Dedifferentiated amniotic fluid mesenchymal stem cell (primary cell): ENCODE results near the gene TSSK6.

Source experiments
- DNase-seq: peaks from one replicate; pipeline ENCODE4 v3.0.0-alpha.2; 2016; ENCODE audit errors: extremely low spot score

Gene TSSK6

DNA sequence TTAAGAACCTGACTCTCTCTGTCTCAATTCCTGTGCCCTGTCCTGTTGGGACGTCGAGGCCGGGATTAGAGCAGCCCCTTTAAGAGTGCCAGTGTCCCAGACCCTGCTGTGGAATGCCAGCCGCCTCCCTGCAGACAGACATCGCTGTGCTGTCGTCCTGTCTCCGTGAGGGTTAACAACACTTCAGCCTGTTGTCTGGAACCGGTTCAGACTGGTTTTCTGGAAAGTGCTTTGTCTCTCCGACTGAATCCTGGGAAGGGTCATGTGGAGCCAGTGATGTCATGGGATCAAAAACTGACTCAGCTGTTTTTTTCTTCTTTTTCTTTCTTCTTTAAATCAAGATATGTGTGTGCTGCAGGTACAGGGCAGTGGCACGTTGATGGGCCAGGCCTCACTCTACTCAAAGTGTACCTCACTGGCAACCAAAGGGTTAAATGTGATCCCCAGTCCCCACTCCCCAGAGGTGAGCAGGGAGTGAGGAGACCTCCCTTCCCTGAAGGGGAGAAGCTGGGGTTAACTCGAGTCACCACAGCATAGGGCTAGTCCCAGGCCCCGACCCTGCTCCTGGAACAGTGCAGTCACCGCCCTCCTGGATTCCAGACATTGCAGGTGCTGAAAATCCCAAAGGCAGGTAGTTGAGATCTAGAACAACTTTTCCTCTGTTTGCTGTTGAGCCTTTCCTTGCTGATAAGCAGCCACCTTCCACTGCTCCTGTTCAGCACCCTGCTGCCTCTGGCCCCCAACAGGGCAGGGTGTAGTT lies 50.8 kb downstream of the TSSK6 start:
- DNase-seq, result no peak
